Glomerular endothelial cell (primary cell): ENCODE measurements around the gene KRTAP10-9. TPM values are rescaled to one million over a fixed set of nuclear protein-coding genes. Genes with fewer than 3 reads are reported as not detected.
"Not testable (repeated sequence)": the region's sequence is repeated elsewhere in the genome, so short reads cannot be mapped to it uniquely, and the experiment has no call there.

ENCODE experiments used
- DNase-seq: peaks from one replicate; pipeline ENCODE4 v3.0.0-alpha.2; 2011; ENCODE audit warnings: low read depth, low spot score; ENCODE audit errors: extremely low read depth
- total RNA-seq: library from RNA; depleted of rRNA; stranded (reverse); fragments of >200 nt; gene quantifications from 2 replicates; pipeline ENCODE4 v1.2.3, GENCODE V29; 2015

The KRTAP10-9 gene
- total RNA-seq, 1 donor from 2014 or later = not detected

DNA sequence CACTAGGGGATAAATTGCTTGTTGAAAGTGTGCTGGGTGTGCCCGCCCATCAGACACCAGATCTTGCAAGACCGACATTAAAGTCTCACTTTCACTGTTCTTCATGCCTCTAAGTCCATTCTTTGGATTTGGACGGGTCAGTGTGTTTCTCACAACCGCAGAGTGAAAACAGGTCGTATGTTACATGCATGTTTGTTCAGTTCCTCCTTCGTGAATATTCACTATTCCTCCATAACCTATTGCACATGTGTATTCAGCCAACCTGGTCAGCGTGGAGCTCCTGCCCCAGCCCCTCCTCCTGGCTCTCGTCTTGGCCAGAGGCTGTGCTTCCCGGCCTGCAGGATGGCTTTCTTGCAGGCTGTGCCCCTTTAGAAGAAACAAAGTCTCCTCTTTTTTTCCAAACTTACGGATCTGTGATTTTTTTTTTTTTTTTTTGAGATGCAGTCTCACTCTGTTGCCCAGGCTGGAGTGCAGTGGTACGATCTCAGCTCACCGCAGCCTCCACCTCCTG is 32.4 kb upstream of the KRTAP10-9 start:
- no peak for DNase-seq

DNA sequence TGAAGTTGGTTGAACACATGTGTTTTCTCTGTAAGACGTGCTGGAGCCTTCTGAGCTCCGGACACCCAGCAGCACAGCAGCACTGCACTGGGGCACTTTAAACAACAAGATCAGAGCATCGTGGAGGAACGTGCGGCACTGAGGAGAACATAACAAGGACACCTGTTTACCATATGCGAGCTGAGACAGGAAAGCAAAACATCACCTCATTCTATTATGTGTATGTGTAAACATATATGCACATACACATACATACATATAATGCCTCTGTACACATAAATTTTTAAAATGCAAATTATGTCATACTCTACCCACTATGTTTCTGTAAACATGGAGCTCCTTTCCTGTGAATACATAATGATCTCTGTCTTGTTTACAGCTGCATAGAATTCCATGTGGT is 31.4 kb upstream of the KRTAP10-9 start:
- no peak for DNase-seq

- no peak for DNase-seq
Measured at GRCh38 chr21:44596068-44596725, 30.7 kb upstream of the KRTAP10-9 start.

DNA sequence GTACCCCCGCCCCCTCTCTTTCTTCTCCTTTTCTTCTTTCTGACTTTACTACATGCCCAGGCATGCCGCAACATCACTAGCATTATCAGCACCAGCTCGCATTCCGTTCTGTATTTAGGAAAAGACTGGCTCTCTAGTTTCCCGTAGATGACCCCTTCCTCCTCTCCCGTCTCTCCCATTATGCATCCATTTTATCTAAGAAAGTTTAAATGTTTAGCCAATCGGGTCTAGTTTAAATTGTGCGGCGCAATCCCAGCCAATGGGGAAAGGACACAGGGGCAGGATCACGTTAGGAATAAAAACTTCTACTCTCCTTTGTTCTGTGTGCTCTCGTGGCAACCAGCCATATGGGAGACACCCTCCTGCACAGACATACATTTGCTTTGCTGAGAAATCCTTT is 28.8 kb upstream of the KRTAP10-9 start:
- DNase-seq = no peak

GRCh38 chr21:44599264-44600029 is 27.4 kb upstream of the KRTAP10-9 start:
- no peak for DNase-seq

DNA sequence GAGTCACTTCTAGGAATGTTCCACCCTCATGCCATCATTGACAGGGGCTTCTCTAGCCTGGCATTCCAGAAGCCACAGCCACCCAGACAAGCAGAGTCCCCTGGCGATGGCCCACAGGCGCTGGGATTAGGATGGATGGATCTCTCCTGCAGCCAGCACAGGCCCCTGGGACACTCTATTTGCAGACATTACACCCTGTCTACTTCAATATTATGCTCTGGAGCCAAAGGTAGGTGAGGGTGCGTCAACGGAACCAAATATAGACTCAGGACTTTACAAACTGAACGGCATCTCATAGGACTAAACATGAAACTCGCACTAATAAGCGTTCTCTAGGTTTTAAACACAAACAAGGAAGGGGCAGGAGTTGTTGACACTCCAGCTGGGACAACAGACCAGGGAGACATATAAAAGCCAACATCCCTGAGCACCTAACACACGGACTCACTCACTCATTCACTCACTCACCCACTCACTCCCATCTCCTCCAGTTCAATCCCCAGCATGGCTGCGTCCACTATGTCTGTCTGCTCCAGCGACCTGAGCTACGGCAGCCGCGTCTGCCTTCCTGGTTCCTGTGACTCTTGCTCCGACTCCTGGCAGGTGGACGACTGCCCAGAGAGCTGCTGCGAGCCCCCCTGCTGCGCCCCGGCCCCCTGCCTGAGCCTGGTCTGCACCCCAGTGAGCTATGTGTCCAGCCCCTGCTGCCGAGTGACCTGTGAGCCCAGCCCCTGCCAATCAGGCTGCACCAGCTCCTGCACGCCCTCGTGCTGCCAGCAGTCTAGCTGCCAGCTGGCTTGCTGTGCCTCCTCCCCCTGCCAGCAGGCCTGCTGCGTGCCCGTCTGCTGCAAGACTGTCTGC is 26.5 kb upstream of the KRTAP10-9 start, which contains the start of gene KRTAP10-7:
KRTAP10-7 (plus strand) TSS at position 480 of the 861 bp plus-strand sequence; CDS start at position 505, 25 bp downstream.
- DNase-seq = not testable (repeated sequence)

GRCh38 chr21:44601091-44601490 is 25.8 kb upstream of the KRTAP10-9 start:
- not testable (repeated sequence) for DNase-seq

DNA sequence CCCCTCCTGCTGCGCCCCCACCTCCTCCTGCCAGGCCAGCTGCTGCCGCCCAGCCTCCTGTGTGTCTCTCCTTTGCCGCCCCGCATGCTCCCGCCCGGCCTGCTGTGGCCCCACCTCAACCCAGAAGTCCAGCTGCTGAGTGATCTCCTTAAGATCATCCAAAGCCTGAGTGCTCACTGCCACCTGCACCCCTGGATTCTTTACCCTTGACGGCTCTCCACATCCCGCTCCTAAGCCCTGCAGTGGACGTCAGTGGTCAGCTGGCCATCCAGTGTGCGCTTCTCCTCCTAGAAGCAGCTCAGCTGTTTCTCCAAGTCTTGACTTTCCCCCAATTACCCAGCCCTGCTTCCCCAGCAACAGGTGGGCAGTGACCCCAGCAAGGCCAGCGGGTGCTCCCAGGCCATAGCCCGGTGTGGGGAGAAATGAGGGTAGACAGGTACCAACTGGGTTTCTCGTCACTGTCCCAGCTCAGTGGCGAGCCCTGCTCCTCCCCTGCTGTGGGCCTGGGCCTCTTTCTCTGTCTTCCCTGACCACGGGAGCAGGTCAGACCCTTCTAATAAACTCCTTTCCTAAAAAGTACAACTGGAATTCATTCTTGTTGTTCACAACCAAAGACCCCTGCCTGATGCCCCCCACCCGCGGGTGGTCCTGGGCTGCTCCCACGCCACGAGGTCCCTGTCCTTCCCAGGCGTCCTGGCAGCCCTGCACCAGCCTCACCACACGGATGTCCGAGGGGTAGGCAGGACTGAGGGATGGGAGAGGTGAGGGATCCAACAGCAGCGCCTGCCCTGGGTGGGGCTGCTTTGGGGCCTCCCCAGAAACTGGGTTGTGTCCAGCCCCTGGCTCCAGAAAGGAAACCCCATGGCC is 25.1 kb upstream of the KRTAP10-9 start:
- DNase-seq = no peak

DNA sequence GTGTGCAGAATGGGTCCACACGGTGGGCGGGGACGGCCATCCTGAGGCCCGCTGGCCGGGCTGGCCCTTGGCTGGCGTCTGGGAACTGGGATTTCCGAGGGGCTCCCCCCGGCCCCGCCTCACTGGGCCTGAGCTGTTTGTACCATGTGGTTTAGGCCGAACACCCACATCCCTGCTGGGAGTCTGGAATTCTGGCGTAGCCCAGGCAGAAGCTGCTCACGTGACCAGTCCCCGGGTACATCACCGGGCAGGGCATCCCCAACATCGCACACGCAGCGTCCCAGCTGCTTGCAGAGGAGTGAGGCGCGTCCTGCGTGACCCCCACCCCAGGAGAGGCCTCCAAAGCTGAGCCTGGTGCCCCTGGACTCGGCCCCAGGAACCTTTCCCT is 24.4 kb upstream of the KRTAP10-9 start:
- DNase-seq = no peak

GRCh38 chr21:44603109-44603875 is 23.6 kb upstream of the KRTAP10-9 start:
- no peak for DNase-seq

DNA sequence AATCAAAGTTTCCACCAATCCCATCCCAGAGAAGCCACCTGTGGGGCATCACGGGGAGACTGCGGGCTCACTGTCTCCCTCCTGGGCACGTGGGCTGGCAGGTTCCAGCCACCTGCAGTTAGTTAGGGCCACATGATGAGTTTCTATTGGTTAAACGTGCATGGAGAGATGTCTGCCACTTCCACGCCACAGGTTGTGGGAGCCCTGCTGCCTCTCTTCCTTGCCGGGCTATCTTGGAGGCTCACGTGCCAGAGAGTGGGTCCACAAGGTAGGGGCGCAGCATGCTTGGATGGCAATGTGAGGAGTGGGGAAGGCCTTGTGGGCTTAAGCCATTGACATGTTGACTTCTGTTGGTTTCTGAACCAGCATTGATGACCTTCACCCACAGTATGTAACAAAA is 23.0 kb upstream of the KRTAP10-9 start:
- DNase-seq = no peak

DNA sequence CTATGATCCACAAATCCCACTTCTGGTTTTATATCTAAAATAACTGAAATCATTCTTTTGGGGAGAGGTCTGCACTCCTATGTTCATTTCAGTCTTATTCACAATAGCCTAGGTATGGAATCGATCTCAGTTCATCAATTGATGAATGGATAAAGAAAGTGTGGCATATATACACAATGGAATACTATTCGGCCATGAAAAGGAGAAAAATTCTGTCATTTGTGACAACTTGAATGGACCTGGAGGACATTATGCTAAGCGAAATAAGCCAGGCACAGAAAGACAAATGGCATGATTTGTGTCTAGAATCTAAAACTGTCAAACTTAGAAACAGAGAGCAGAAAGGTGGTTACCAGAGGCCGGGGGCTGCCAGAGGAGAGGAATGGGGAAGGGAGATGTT is 20.4 kb upstream of the KRTAP10-9 start:
- DNase-seq = no peak

- no peak for DNase-seq
Measured at GRCh38 chr21:44609193-44609592, 17.7 kb upstream of the KRTAP10-9 start.

- not testable (repeated sequence) for DNase-seq
Measured at GRCh38 chr21:44610157-44610843, 16.6 kb upstream of the KRTAP10-9 start.

DNA sequence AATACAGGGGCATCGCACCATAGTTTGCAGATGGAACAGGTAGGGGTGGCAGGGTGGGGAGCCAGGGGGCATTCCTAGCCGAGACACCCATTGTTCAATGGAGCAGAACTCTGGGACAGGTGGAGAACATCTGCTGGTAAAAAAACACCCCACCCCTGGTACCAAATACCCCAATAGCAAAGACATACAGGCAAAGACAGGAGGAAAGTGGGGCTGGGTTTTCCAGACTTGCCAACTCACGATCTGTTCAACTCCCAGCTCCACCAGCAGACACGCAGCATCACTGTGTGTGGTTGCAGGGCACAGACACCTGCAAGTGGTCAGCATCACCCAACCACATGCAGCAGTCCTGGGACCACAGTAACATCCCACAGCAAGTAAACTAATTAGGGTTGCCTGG is 15.3 kb upstream of the KRTAP10-9 start:
- DNase-seq = no peak

DNA sequence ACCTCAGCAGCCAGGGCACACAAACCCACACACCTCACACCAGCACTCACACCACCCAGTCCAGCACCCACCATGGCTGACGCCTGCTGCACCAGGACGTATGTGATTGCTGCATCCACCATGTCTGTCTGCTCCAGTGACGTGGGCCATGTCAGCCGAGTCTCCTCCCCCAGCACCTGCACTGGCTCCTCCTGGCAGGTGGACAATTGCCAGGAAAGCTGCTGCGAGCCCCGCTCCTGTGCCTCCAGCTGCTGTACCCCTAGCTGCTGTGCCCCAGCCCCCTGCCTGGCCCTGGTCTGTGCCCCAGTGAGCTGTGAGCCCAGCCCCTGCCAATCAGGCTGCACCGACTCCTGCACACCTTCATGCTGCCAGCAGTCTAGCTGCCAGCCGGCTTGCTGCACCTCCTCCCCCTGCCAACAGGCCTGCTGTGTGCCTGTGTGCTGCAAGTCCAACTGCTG is 14.8 kb upstream of the KRTAP10-9 start, which contains the start of gene KRTAP10-8:
KRTAP10-8 (plus strand) TSS at position 51 of the 458 bp plus-strand sequence; CDS start at position 73, 22 bp downstream.
- DNase-seq = no peak

- no peak for DNase-seq
Measured at GRCh38 chr21:44612669-44613229, 14.1 kb upstream of the KRTAP10-9 start.
